GM18861 (cell line): ENCODE data around the gene MORN1.

Source experiments
- ATAC-seq: cut with Tn5 transposase; IDR thresholded peaks from one replicate; pipeline ENCODE4 v1.9.1; 2021; ENCODE audit not compliant: unreplicated experiment

Gene MORN1

DNA sequence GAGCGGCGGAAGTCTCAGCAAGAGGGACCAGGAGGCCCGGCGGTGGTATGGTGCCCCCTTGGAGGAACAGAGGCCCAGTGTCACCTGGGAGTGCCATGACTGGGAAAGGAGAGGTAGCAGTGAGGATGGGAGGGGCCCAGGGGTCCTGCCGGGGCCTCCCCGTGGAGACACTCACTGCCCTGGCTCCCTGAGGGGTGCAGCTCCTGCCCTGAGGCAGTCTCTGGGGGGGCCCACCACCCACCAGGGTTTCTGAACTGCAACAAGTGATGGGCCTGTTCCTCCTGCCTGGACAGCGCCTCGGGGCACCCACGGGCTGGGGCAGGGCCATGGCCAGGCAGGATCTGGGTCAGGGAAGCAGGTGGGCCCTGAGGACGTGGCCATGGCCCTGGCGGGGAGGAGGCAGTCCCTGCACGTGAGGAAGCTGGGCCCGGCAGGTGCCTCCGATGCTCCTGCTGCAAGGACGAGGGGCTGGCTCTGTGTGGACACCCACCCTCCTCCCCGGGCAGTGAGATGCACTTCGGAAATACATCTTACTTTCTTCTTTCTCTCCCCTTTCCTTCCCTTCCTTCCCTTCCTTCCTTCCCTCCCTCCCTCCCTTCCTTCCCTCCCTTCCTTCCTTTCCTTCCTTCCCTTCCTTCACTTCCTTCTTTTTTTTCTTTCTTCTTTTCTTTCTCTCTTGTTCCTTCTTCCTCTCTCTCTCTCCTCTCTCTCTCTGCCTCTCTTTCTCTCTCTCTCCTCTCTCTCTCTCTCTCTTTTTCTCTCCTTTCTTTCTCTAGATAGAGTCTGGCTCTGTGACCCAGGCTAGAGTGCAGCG, 66.6 kb downstream of the MORN1 start:
- ATAC-seq: no peak

DNA sequence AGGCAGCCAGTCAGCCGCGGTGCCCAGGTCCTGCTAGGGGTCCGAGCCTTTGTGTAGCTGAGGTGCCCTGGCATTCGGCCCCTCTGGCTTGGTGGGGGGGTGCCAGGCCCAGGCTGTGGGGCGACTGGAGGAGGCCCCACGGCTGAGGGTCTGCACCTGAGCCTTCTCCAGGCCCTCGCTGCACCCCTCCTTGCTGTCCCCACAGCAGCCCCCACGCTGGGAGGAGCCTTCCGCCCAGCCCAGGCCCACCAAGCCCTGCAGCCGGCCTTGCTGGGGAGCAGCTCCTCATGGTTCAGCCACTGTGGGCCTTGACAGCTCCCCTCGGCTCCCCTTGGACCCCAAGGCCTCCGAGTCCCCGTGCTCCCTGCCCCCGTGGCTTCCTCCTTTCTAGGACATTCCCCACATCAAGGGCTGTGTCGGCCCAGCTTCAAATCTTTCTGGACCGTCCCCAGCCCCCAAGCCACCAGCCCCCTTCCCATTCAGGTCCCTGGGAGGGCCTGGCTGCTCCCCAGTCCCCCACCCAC, 67.8 kb downstream of the MORN1 start:
- ATAC-seq: no peak

DNA sequence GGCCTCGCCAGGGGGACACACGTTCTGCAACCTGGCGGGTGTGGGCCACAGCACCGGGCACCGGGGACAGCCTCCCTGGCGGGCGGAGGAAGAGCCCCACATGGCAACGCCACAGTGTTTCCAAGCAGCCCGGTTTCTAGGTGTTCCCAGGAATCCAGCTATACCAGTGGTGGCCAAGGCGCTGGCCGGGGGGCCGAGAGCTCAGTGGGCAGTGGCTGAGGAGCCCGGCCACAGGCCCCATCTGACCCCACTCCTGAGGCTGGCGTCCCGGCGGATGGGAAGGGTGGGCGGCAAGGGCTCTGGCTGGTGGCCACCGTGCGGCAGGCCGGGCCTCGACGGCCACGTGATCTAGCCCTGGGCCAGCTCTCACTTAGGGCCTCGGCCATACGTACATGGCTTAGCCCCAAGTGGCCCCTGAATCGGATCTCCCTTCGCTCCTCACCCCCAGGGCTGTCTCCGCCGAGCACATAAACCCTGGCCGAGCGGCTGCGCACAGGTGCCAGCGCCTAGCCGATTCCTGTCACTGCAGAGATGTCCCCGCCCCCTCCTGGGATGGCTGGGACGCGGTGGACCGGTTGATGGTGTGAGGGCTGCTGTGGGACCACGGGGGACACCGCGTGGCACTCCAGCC, 68.7 kb downstream of the MORN1 start:
- ATAC-seq: no peak

DNA sequence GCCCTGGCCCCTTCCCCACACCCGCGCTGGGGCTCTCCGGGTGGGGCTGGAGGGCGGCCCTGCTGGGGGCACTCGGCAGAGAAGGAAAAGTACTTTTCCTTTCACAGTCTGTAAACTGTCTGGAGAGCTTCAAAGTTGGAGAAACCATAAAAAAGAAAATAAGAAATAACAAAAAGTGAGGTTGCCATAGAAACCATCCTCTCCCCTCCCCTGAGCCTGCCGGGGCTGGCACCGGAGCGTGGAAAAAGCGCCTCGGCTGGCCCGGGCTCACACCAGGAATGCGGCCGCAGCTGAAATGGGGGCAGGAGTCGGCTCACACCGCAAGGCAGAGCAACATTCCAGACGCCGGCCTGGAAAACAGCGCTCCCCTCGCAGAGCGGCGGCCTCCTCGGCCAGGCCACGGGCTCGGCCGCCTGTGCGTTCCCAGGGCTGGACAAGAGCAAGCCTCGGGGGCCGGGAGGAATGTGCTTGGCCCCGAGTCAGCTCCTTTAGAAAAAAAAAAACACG, 69.2 kb downstream of the MORN1 start:
- ATAC-seq: no peak

DNA sequence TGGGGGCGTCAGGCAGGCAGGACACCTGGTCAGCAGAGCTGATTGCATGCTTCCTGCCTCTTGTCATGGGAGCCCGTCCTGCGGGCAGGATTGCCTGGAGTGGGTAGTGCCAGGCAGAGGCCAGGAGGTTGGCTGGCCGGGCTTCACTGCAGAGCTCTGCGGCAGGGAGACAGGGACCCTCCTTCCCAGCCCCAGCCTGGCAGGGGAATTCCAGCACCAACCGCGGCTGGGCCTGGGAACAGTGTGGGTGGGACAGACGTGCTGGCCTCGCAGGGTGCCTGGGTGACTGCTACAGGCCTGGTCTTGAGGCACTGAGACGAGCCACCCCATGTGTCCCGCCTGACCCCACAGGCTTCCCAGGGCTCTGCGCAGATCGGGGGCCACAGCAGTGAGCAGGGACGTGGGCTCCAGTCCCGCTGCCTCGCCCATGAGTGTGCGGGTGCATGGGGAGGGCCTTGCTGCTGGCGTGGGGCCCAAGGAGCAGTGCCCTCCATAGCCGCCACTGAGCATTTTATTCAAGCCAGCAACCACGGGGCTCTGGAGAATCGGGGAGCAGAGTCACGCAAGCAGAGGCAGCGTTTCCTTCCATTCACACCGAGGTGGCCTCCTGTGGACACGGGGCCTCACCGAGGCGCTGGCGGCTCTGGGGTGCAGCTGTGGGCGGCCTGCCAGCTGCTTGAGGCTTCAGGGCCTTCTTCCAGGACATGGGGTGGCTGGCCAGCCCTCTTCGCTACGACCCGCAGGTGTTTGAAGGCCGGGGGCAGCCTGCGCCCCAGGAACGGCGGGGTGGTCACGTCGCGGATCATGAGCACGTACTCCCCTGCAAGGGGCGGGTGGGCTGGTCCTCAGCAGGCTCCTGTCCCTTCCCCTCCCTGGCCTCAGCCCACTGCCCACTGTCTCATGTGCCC, 70.3 kb downstream of the MORN1 start:
- ATAC-seq: no peak

DNA sequence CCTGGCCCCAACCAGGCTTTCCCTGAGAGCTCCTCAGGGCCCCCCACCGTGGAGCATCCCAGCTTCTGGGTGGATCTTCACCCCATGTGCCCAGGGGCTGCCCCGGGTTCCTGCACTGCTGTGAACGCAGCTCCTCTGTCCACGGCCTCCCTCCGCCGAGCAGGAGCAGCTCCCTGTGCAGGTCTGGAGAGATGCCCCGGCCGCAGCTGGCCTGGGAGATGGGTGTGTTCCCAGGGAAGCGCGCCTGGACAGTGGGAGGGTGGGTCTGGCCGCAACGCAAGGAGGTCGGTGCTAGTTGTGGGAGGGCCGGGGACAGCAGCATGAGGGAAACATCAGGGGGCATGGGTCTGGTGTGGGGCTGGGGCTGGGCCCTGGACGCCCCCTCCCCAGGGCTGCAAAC, 71.3 kb downstream of the MORN1 start:
- ATAC-seq: no peak

DNA sequence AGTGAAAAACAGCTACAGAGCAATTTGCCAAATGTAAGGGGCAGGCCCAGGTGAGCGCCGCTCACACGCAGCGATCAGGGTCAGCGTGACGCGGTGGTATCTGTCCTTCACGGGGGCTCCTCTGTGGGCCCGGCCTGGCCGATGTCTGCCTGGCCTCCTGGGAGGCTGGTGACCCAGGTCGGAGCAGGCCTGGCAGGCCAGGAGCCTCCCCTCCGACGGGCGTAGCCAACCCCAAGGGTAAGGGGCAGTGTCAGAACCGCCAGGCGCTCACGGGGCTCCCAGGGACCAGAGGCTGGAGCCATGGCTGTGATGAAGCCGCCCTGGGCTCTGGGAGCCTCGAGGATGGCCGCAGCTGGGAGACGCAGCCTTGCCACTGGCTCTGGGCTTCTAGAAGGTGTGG, 72.1 kb downstream of the MORN1 start:
- ATAC-seq: no peak

DNA sequence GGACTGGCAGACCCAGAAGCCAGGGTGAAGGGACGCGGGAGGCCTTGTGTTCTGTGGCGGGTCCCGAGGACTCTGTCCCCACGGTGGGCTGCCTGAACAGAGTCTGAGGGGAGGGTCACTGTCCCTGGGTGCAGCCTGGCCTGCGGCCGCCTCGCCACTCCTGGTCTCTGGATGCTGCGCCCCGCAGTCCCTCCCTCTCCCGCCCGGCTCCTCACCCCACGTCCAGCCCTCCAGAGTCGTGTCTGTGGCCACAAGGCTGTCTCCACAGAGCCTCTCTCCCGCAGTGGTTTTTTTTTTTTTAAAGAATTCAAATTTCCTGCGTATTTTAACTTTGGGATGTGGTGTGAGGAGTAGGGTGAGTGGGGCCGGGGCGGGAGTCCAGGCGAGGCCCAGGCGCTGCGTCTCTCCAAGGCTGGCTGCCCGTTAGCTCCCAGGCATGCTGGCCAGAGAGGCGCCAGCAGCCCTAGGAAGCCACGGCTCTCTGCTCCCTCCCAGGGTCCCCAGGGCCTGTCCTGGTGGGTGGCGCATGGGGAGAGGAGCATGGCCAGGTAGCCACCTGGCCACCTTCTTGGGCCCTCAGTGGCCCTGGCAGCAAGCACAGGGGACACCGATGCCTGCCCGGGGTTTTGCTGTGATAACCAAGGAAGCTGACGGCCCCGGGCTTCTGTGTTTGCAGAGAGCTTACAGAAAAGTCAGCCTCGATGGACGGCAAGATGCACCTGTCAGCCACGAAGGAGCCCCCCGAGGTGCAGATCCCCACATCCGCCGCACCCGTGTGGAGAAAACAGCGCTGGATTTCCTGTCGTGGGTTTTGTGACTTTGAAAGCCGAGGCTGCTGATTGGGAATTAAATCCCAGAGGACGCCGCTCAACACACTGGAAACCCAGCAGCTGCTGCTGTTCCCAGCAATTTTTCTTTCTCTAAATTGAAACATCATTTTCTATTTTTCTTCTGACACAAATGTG, 72.8 kb downstream of the MORN1 start:
- ATAC-seq: no peak

DNA sequence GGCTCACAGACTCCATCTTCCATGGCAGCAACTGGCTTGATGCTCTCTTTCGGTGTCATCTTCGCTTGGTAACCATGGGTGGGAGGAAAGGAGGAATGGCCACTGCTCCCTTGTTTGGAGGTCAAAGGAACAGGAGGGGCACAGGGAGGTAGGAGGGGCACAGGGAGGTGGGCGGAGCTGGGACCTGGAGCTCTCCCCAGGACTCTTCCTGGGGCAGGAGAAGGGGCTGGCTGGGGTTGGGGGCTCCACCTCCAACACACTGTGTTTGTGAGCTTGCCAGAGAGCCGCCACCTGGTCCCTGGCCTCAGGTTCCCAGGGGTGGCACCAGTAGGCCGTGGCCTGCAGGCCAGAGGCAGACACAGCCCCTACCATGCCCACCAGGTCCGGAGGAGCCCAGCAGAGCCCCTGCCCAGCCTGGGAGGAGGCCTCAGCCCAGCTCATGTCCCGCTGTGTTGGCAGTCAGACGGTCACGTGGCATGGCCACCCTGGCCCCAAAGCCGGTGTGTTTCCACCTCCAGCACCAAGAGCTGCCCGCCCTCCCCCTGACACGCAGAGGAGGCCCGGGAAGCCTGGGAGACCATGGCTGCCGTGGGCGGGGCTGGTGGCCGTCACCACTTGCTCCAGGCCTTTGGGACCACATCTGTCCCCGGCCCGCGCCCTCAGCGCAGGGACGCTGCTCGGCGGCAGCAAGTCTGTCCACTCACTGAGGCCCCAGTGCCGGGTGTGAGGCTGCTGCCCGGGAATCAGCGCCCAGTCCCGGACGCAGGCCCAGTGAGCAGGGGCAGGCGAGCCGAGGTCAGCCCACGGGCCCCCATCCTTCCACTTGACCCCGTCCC, 73.9 kb downstream of the MORN1 start:
- ATAC-seq: no peak

DNA sequence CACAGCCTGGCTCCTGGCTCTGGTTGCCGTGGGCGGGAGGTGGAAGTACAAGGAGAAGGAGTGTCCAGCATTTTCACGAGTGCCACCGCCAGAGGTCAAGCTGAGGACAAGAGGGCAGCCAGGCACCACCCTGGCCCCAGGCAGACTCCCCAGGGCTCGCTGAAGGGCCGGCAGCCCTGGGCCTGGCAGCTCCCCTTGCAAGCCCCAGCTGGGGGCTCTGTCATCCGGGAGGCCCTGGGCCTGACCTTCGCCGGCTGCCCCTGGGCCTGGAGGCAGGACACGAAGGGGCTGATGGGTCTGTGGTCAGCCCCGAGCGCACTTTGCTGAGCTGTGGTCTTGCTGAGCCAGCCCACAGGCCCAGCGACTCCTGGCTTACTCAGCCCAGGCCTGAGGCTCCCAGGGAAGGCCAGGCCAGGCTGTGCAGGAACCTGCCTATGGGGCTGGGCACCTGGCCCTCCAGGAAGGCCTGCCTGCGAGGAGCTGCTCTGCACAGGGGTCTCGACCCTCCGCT, 74.8 kb downstream of the MORN1 start:
- ATAC-seq: no peak

DNA sequence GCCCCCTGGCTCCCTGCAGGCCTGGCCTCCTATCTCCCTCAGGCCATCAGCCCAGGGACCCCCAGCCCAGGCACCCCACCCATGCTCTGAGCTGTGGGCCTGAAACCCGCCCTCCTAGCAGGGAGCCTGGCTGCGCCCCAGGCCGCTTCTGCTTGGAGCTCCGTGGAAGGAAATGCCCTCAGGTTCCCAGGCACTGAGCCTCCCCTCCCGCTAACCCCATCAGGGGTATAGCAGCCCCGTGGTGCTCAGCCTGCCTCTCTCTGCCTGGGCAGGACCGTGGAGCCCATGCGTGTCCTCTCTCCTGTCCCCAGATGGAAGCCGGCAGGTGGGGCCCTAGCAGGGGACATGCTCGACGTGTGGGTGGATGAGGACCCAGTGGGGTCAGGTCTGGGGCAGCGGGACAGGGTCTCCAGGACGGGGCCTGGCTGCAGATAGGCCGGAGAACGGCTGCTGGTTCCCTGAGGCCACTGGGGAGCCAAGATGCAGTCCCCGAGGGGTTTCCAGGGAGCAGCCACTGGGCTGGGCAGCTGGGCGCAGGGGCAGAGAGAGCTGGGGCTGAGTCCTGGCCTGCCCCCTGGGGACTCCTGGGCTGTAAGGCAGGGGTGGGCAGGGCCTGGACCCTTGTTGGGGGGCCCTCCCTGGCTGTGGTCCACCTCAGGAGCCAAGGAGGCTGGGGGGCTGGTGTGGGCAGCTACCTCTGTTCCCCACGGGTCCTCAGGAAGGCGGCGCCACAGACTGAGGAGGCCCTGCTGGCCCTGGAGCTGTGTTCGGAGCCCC, 75.5 kb downstream of the MORN1 start:
- ATAC-seq: no peak

DNA sequence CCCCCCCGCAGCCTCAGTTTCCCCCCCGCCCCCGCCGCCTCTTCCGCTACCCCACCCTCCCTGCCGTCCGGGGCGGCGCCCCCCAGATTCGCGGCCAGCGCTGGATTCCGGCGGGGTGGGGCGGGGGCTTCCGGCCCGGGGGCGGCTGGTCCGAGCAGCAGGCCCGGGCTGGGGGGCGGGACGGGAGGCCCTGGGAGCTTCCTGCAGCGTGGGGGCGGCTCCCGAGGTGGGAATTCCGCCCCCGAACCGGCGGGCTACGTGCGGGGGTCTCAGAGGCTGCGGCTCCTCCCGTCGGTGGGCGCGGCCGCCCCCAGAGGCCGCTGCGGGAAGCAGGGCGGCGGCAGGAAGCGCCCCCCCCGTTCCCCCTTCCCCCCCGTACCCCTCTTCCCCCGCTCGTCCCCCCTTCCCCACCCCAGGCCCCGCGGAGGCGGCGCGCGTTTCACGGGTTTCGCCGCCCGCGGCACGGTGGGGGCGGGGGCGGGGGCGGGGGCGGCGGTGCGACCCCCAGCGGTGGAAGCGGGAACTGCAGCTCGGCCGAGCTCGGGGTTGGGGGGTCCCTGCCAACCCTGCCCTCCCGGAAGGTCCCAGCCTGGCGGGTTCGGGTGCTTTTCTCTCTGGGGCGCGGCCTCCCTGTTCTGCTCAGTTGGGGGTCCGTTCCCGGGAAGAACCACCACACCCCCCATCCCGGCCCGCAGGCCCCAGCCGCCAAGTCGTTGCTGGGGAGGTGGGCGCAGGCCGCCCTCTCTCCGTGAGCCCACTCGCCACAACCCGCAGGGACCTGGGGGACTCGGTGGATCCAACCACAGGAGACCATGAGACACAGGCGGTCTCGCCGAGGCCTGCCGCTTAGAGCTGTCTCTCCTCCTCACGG, 76.3 kb downstream of the MORN1 start:
- no peak for ATAC-seq

DNA sequence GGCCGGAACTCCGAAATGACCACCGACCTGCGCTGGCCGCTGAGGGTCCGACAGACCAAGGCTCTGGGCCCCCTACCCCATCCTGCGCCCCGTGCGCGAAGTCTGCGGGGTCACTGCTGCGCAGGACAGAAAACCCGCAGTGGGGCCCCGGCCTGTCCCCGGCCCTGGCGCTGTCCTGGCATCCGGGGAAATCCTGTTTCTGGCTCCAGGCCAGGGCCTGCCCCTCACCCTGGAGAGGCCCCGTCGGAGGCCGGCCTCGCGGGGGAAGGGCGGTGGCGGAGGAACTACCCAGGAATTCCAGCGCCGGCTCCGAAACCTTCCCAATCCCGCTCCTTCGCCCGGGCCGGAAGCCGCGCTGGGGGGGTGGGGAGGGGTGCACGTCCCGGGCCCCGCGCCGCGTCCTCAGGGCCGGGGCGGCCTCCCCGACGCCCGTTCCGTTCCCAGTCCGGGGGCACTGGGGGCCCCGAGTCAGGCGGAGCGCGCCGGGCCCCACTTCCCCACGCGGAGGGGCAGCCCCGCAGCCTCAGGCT, 77.0 kb downstream of the MORN1 start:
- ATAC-seq: no peak

DNA sequence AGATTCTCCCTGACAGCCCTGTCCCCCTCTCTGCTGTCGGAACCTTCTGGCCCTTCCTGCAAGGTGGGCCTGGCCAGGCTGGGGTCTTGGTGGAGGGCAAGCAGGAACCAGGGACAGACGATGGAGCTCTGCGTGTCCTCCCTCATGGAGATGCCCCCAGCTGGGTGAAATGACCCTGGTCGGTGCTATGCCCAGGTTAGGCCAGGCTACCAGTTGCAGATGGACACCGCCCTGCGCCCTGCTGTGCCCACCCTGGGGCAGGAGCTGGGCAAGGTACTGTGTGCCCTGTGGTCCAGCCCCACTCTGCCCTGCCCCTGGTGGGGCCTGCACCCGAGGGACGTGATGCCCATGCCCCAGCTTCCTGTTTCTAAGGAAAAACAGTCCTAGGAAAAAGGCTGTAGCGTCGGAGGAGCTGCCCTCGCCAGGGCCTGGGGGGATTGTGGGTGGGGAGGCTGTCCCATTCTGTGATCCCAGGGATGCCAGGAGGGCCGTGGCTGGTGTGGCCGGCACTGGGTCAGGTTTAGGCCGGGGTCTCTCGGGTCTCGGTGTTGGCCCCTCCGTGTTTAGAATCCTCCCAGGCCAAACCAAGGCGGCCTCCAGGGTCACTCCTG, 77.6 kb downstream of the MORN1 start:
- no peak for ATAC-seq

DNA sequence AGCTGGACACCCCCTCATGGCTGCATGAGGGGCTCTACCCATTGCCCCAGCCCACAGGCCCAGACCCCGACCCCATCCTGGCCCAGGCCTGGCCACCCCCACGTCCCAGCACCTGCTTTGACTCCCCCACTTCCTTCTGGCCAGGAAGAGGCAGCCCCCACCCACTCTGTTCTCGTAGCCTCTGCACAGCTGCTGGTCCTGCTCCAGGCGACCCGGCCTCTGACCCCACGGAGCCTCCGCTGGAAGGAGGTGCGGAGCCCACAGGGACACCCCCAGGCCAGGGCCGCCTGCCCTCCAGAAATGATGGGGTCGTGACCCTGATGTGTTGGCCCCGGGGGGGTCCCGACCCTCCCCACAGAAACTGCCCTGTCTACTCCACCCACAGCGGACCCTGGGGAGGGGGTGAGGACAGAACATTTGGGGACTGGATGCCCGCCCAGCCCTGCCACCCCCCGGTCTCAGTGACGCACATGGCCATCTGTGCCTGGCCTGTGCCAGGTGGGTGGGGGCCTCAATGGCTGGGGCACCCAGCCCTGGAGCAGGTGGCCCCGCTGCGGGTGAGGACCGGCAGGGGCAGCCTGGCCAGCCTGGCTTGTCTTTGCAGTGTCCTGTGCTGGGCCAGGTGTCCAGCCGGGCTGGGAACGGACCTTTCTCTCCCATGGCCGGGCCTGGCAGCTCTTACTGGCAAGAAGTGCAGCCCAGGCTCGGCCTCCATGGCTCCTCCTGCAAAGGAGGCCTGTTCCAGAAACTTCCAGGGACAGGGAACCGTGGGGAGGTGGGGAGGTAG, 78.6 kb downstream of the MORN1 start:
- no peak for ATAC-seq

DNA sequence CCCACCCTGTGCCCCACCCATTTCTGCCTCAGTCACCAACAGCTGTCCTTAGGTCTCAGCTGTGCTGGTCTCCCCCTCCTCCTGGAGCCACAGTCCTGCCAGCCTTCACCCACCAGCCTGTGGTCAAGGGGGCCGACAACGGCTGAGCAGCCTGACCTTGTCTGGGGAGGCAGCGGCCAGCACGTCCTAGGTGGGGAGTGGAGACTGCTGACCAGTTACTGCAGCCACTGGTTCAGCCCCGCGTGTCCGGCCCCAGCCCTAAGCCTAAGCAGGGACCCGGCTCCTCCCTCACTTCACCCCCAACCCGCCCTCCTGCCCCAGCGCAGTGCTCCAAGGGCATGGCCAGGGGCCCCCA, 79.2 kb downstream of the MORN1 start:
- ATAC-seq: no peak
